Endothelial cell of umbilical vein (primary cell): Measurements from ENCODE around the gene PROM1.

ENCODE experiments used
- CTCF ChIP-seq, 2 donors: IDR thresholded peaks; 1 replicate in 1 of 2; 2 replicates in 1 of 2; pipeline ENCODE4 v1.5.1; 2011; ENCODE audit warnings: low read length in 2 of 2, mild to moderate bottlenecking in 2 of 2, moderate library complexity in 2 of 2, control low read depth in 1 of 2, inconsistent platforms in 1 of 2, low read depth in 1 of 2; ENCODE audit not compliant: insufficient read depth in 1 of 2; ENCODE audit errors: extremely low read depth in 1 of 2
- POLR2A ChIP-seq: IDR thresholded peaks from 2 replicates; pipeline ENCODE4 v1.6.1; 2012; ENCODE audit warnings: low read depth, mild to moderate bottlenecking, control low read depth, low read length

GRCh38 chr4:16077786-16078185 lies 6.0 kb downstream of the PROM1 start:
- no peak for TF ChIP-seq CTCF (IDR thresholded peaks at IDR 0.05; ENCODE audit: extremely low read depth in 1 of 2, insufficient read depth in 1 of 2, low read depth in 1 of 2, low read length in 2 of 2)
- no peak for TF ChIP-seq POLR2A
